Heart left ventricle (tissue), 16 donors: ENCODE data around the gene ACTG2. TPM values are rescaled to one million over a fixed set of nuclear protein-coding genes. Genes with fewer than 3 reads are reported as not detected.
A peak's percentile ranks its signal among the peaks of the same experiment; 100 is the strongest.
"Not testable (repeated sequence)": the region's sequence is repeated elsewhere in the genome, so short reads cannot be mapped to it uniquely, and the experiment has no call there.

Experiments
- ATAC-seq, 4 donors: fragments of 200-7000 bp; cut with Tn5 transposase; one replicate each; pipeline ENCODE4 v1.9.1; 2020 to 2022; ENCODE audit warnings: moderate library complexity in 4 of 4, mild to moderate bottlenecking in 3 of 4, moderate number of reproducible peaks in 1 of 4
- DNase-seq, 5 donors: peaks; one replicate each; pipeline ENCODE4 v3.0.0-alpha.2; 2020
- H3K27ac ChIP-seq, 12 donors: fragments of 200-600 bp; sonication (generic) in 4 of 12; one replicate each; pipeline versions ENCODE4 v1.5.0 to v1.8.0; 2016 to 2022; ENCODE audit warnings: mild to moderate bottlenecking in 2 of 12
- H3K27me3 ChIP-seq, 9 donors: fragments of 200-600 bp; sonication (generic) in 2 of 9; one replicate each; pipeline versions ENCODE4 v1.5.1 to v1.8.0; 2016 to 2022; ENCODE audit warnings: mild to moderate bottlenecking in 3 of 9
- H3K36me3 ChIP-seq, 9 donors: fragments of 200-600 bp; sonication (generic) in 2 of 9; one replicate each; pipeline versions ENCODE4 v1.5.0 to v1.8.0; 2018 to 2022; ENCODE audit warnings: mild to moderate bottlenecking in 2 of 9
- H3K4me1 ChIP-seq, 12 donors: fragments of 200-600 bp; sonication (generic) in 4 of 12; one replicate each; pipeline versions ENCODE4 v1.5.0 to v1.8.0; 2016 to 2022; ENCODE audit warnings: mild to moderate bottlenecking in 3 of 12
- H3K4me3 ChIP-seq, 12 donors: fragments of 200-600 bp; sonication (generic) in 4 of 12; one replicate each; pipeline versions ENCODE4 v1.5.0 to v1.8.0; 2017 to 2022; ENCODE audit warnings: mild to moderate bottlenecking in 9 of 12, moderate library complexity in 4 of 12
- H3K9me3 ChIP-seq, 12 donors: fragments of 200-600 bp; sonication (generic) in 4 of 12; one replicate each; pipeline versions ENCODE4 v1.5.0 to v1.8.0; 2016 to 2022; ENCODE audit warnings: mild to moderate bottlenecking in 1 of 12
- POLR2A ChIP-seq, 2 donors: fragments of 450-650 bp; IDR thresholded peaks; one replicate each; pipeline ENCODE4 v1.6.1; 2017; ENCODE audit warnings: antibody characterized with exemption in 2 of 2, mild to moderate bottlenecking in 2 of 2, moderate library complexity in 2 of 2
- WGBS, 4 donors: extraction: QIAGEN DNeasy Blood & Tissue Kit in 2 of 4; methylation state at CpG; one replicate each; pipeline versions ENCODE4 v1.1.5 to v1.1.7; 2013 to 2018; 5-methylcytosine and 5-hydroxymethylcytosine counted together
- intact Hi-C, 10 donors: fragments of 100-400 bp; cut with DNase I; formaldehyde crosslinking; loops; one replicate each; pipeline versions ENCODE4 v1.11.1 to v1.14.2; 2022
- polyA plus RNA-seq, 2 donors: library from polyadenylated mRNA; stranded (reverse); fragments of 200-250 nt; gene quantifications; one replicate each; pipeline ENCODE4 v1.2.3, GENCODE V29; 2013
- total RNA-seq, 9 donors: library from RNA; depleted of rRNA in 2 of 9; stranded (reverse); fragments of >200 nt in 2 of 9; fragmentation: NEBNext Ultra II Directional in 3 of 9; extraction: Animal tissue kit (Norgen Biotek cat#: 25700) in 3 of 9; gene quantifications; one replicate each; pipeline versions ENCODE4 v1.1.0 to v1.2.4, GENCODE V29; 2016 to 2023
- TF ChIP-seq, protein P1 (sequence below), 12 donors: fragments of 200-600 bp; sonication (generic) in 4 of 12; IDR thresholded peaks; one replicate each; pipeline versions ENCODE4 v1.5.0 to v1.8.0; 2018 to 2022; ENCODE audit warnings: antibody characterized with exemption in 12 of 12, mild to moderate bottlenecking in 5 of 12
- donor health status: ischemic (EF 13 %, LVEDD 7.1; RV severe dilation, severe dysfunction).
- donor health status: healthy with polysubstance abuse.
- donor health status: DM: no; HTN: yes; CAD: no.
- donor health status: DM: no; HTN: no; CAD: no.
- donor health status: ischemic (EF 25% LVEDD 6.9; RV normal size, moderate dysfunction).
- donor health status: ischemic (EF 25% LVEDD 5.7; RV mildly dilated, moderate dysfunction).
- donor health status: healthy.
- donor health status: DM: yes; HTN: yes; CAD: no.
- donor health status: ischemic (EF 35%, LVEDD 5.7; RV mildly dilated, moderate dysfunction).
- donor health status: nonischemic (EF 11% LVEDD 7.7; RV severe dilation, severe dysfunction).
- donor health status: DM: yes; HTN: yes; CAD: no.
- donor health status: PGD.
- donor health status: ischemic (EF 29% LVEDD 5.4; RV normal size, mild dysfunction).
- donor health status: nonischemic (EF 23%, LVEDD 6.1; RV moderate dilation, normal function).

The ACTG2 gene
- total and polyA plus RNA-seq, 11 donors, result 1.3 to 10.5 (median 3.8) TPM

DNA sequence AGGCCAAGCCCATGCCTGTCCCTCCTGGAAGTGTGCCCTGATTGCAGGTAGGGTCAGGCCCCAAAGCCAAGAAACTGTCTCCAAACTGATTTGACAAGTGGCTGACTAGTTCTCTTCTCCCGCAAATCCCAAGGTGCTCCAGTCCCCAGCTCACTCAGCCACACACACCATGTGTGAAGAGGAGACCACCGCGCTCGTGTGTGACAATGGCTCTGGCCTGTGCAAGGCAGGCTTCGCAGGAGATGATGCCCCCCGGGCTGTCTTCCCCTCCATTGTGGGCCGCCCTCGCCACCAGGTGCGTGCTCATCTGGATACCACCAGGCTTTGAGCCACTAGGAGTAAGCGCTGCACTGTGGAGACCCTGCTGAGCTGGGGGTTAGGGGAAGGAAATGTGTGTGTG, 8.3 kb downstream of the ACTG2 start:
- DNase-seq, result no peak
- WGBS, 4 donors, result 84 to 93% (median 88%) methylated on average over 6 to 10 of the region's 10 CpGs
- TF ChIP-seq, protein P1, sequence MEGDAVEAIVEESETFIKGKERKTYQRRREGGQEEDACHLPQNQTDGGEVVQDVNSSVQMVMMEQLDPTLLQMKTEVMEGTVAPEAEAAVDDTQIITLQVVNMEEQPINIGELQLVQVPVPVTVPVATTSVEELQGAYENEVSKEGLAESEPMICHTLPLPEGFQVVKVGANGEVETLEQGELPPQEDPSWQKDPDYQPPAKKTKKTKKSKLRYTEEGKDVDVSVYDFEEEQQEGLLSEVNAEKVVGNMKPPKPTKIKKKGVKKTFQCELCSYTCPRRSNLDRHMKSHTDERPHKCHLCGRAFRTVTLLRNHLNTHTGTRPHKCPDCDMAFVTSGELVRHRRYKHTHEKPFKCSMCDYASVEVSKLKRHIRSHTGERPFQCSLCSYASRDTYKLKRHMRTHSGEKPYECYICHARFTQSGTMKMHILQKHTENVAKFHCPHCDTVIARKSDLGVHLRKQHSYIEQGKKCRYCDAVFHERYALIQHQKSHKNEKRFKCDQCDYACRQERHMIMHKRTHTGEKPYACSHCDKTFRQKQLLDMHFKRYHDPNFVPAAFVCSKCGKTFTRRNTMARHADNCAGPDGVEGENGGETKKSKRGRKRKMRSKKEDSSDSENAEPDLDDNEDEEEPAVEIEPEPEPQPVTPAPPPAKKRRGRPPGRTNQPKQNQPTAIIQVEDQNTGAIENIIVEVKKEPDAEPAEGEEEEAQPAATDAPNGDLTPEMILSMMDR (IDR thresholded peaks at IDR 0.05), result no peak
- TF ChIP-seq POLR2A (IDR thresholded peaks at IDR 0.05), result no peak
- ATAC-seq, result no peak
- Histone ChIP-seq H3K4me3 (no peak overlapping the region), H3K4me1 (peaks cover 0 to 12% (median 0%) of the 10 kb centered on the region in 12 donors), H3K36me3 (no peaks in the 10 kb centered on the region), H3K9me3 (no peaks in the 10 kb centered on the region), H3K27ac (peak overlapping the region in 1 of 12 donors; percentile 91), H3K27me3 (no peaks in the 10 kb centered on the region)
- intact Hi-C loops, result no loop called here

DNA sequence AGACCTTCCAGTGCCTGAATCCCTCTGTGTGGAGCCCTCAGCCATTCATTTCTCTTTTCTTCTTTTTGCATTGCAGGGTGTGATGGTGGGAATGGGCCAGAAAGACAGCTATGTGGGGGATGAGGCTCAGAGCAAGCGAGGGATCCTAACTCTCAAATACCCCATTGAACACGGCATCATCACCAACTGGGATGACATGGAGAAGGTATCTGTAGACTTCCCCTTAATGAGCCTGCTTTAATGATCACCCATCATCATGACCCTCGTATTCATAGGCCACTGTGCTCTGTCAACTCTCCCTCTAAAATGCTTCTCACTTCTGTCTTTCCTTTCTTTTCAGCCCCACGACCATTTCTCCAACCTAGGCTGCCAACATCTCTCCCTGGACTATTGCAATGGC, 9.5 kb downstream of the ACTG2 start:
- H3K27me3 ChIP-seq, result no peaks in the 10 kb centered on the region
- WGBS, 4 donors, result 79 to 88% (median 84%) methylated on average over 4 of the region's 4 CpGs
- TF ChIP-seq, protein P1 (IDR thresholded peaks at IDR 0.05), result no peak
- TF ChIP-seq POLR2A (IDR thresholded peaks at IDR 0.05), result no peak
- DNase-seq (no peak), ATAC-seq (no peak)
- no peaks in the 10 kb centered on the region for H3K9me3 ChIP-seq
- intact Hi-C loops, result no loop called here
- no peak overlapping the region for H3K4me3 ChIP-seq
- no peaks in the 10 kb centered on the region for H3K36me3 ChIP-seq
- H3K27ac ChIP-seq, result peak overlapping the region in 1 of 12 donors; percentile 91
- H3K4me1 ChIP-seq, result peaks cover 0 to 5% (median 0%) of the 10 kb centered on the region in 12 donors

DNA sequence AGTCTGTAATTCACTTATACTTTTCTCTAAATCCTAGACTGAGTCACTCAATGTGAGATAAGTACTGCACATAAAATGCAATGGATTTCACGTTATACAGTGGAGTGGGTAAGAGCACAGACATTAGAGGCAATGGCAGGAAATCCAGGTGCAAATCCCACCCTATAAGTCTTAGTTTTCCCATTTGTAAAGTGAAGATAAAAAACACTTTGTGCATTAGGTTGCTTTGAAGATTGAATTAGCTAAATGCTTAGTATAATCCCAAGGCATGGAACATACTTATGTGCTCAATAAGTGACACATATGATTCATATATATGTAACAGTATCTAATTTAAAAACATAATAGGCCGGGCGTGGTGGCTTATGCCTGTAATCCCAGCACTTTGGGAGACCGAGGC, 10.5 kb downstream of the ACTG2 start:
- Histone ChIP-seq H3K36me3 (no peaks in the 10 kb centered on the region), H3K27ac (peak overlapping the region in 1 of 12 donors; percentile 91), H3K9me3 (no peaks in the 10 kb centered on the region), H3K4me1 (peaks cover 0 to 14% (median 0%) of the 10 kb centered on the region in 12 donors), H3K4me3 (no peak overlapping the region), H3K27me3 (no peaks in the 10 kb centered on the region)
- ATAC-seq (no peak), DNase-seq (no peak)
- intact Hi-C loops, result no loop called here
- no peak for TF ChIP-seq POLR2A (IDR thresholded peaks at IDR 0.05)
- TF ChIP-seq, protein P1 (IDR thresholded peaks at IDR 0.05), result no peak
- 85 to 89% (median 86%) methylated on average over 4 of the region's 4 CpGs for WGBS, 4 donors

DNA sequence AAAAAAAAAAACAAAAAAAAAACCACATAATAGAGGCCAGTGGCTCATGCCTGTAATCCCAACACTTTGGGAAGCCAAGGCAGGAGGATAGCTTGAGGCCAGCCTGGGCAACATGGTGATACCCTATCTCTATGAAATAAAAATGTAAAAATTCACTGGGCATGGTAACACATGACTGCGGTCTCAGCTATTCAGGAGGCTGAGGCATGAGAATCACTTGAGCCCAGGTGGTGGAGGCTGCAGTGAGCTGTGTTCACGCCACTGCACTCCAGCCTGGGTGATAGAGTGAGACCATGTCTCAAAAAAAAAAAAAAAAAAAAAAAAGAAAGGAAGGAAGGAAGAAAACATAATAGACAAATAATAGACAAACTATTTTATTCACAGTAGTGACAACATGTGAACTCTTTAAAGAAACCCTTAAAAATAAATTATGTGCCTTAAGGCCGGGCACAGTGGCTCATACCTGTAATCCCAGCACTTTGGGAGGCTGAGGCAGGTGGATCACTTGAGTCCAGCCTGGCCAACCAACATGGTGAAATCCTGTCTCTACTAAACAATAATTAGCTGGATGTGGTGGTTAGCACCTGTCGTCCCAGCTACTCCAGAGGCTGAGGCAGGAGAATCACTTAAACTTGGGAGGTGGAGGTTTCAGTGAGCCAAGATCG, 11.3 kb downstream of the ACTG2 start:
- H3K4me1 ChIP-seq, result peaks cover 0 to 14% (median 0%) of the 10 kb centered on the region in 12 donors
- not testable (repeated sequence) for ATAC-seq

DNA sequence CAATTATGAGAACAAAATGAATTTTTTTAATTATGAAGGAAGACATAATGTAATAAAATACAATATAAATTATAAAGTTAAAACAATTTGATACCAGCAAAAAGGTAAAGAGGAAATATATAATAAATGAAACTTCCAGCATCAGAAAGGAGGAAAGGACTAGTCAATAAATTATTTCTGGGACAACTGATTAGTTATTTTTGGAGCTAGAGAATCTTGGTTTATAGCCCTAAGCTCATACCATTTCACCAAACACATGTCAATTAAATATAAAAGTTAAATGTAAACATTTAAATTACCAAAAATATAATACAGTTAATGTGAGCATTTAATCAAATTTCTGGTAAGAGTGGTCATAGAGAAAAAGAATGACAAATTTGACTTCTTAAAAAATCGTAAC, 12.1 kb downstream of the ACTG2 start:
- no peak for TF ChIP-seq POLR2A (IDR thresholded peaks at IDR 0.05)
- TF ChIP-seq, protein P1 (IDR thresholded peaks at IDR 0.05), result no peak
- DNase-seq, result no peak
- ATAC-seq, result no peak
- H3K4me1 ChIP-seq, result peaks cover 0 to 14% (median 0%) of the 10 kb centered on the region in 12 donors
- H3K27ac ChIP-seq, result no peak overlapping the region
- no peaks in the 10 kb centered on the region for H3K27me3 ChIP-seq
- 84 to 90% (median 88%) methylated on average over 1 of the region's 1 CpG for WGBS, 4 donors
- intact Hi-C loops, result no loop called here
- no peak overlapping the region for H3K4me3 ChIP-seq
- H3K9me3 ChIP-seq, result no peaks in the 10 kb centered on the region
- H3K36me3 ChIP-seq, result no peaks in the 10 kb centered on the region

More for the DNA sequence above, 11.3 kb downstream of the ACTG2 start:
- H3K27ac ChIP-seq, result peak overlapping the region in 1 of 12 donors; percentile 91
- H3K9me3 ChIP-seq, H3K27me3 ChIP-seq, DNase-seq, H3K36me3 ChIP-seq, H3K4me3 ChIP-seq, intact Hi-C loops: not testable (repeated sequence)
- 92 to 95% (median 93%) methylated on average over 5 of the region's 5 CpGs for WGBS, 4 donors
